Caco-2 (cell line): ENCODE measurements around the gene TBC1D24. TPM values are rescaled to one million over a fixed set of nuclear protein-coding genes. Genes with fewer than 3 reads are reported as not detected.

Experiments used
- BruUV-seq: library from RNA; stranded (reverse); fragments of 400-500 nt; replicated peaks from 2 replicates; lab custom pipeline; 2021; lab: Mats Ljungman, UMichigan
- CTCF ChIA-PET: fragments of 300-600 bp; sonication (Branson Sonifier 250); formaldehyde crosslinking; loops from one replicate; lab custom pipeline; 2022; ENCODE audit warnings: antibody characterized with exemption; lab: Charles Lee
- POLR2A ChIA-PET: fragments of 300-600 bp; sonication (Branson Sonifier 250); formaldehyde crosslinking; loops from one replicate; lab custom pipeline; 2022; ENCODE audit warnings: antibody characterized with exemption; lab: Charles Lee
- DNase-seq, 2 experiments: peaks; one replicate each; pipeline versions ENCODE4 v3.0.0 to v3.0.0-alpha.2; 2020 to 2022
- H3K27me3 ChIP-seq: replicated peaks from 2 replicates; pipeline ENCODE4 v1.6.0; 2011; ENCODE audit warnings: low read length; ENCODE audit not compliant: control insufficient read depth, insufficient read depth
- H3K36me3 ChIP-seq: 2 replicates; pipeline ENCODE4 v1.5.1; 2011; ENCODE audit warnings: low read length; ENCODE audit not compliant: control insufficient read depth, insufficient read depth
- H3K4me1 ChIP-seq: fragments of 250-450 bp; sonication (Bioruptor Pico); 2 replicates; pipeline ENCODE4 v1.5.1; 2020; ENCODE audit warnings: mild to moderate bottlenecking
- H3K4me3 ChIP-seq: 2 replicates; pipeline ENCODE4 v1.5.1; 2011; ENCODE audit warnings: low read depth, mild to moderate bottlenecking, control low read depth, low read length
- H3K9me3 ChIP-seq: fragments of 250-450 bp; sonication (Bioruptor Pico); 2 replicates; pipeline ENCODE4 v1.5.1; 2020; ENCODE audit warnings: mild to moderate bottlenecking, moderate library complexity
- H3K27ac Mint-ChIP-seq: one replicate; pipeline ENCODE4 v1.8.0; 2022; ENCODE audit warnings: mixed read lengths; ENCODE audit not compliant: unreplicated experiment
- H3K27me3 Mint-ChIP-seq: one replicate; pipeline ENCODE4 v1.8.0; 2022; ENCODE audit warnings: mixed read lengths; ENCODE audit not compliant: insufficient read depth, unreplicated experiment
- H3K36me3 Mint-ChIP-seq: one replicate; pipeline ENCODE4 v1.8.0; 2022; ENCODE audit warnings: mild to moderate bottlenecking, mixed read lengths; ENCODE audit not compliant: insufficient read depth, unreplicated experiment
- H3K4me1 Mint-ChIP-seq: one replicate; pipeline ENCODE4 v1.8.0; 2022; ENCODE audit warnings: low read depth, mixed read lengths; ENCODE audit not compliant: unreplicated experiment
- H3K4me3 Mint-ChIP-seq: one replicate; pipeline ENCODE4 v1.8.0; 2022; ENCODE audit warnings: mild to moderate bottlenecking, moderate library complexity, mixed read lengths; ENCODE audit not compliant: unreplicated experiment
- H3K9me3 Mint-ChIP-seq: one replicate; pipeline ENCODE4 v1.8.0; 2022; ENCODE audit warnings: mixed read lengths; ENCODE audit not compliant: unreplicated experiment
- intact Hi-C: fragments of 100-400 bp; cut with micrococcal nuclease; formaldehyde crosslinking; loops from one replicate; pipeline ENCODE4 v1.10.0; 2022; ENCODE audit not compliant: unreplicated experiment
- total RNA-seq: library from RNA; stranded (reverse); gene quantifications from 2 replicates; pipeline ENCODE4 v1.2.3, GENCODE V29; 2022
- TF ChIP-seq, protein P1 (sequence below), 2 experiments: fragments of 200-600 bp in 1 of 2; IDR thresholded peaks; 1 replicate in 1 of 2; 2 replicates in 1 of 2; pipeline versions ENCODE4 v1.5.1 to v1.8.0; 2011 to 2022; ENCODE audit warnings: antibody characterized with exemption in 1 of 2, control low read depth in 1 of 2, inconsistent platforms in 1 of 2, low read depth in 1 of 2, low read length in 1 of 2, mild to moderate bottlenecking in 1 of 2, moderate library complexity in 1 of 2; ENCODE audit not compliant: insufficient read depth in 1 of 2, severe bottlenecking in 1 of 2, unreplicated experiment in 1 of 2

Gene TBC1D24
- total RNA-seq, 1 experiment from 2014 or later = 20.8 TPM

DNA sequence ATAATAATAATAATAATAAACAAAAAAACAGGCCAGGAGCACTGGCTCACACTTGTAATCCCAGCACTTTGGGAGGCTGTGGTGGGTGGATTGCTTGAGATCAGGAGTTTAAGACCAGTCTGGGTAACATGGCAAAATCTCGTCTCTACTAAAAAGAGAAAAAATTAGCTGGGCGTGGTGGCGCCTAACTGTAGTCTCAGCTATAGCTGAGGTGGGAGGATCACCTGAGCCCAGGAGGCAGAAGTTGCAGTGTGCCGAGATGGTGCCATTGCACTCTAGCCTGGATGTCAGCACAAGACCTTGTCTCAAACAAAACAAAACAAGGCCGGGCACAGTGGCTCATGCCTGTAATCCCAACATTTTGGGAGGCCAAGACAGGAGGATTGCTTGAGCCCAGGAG, 20.1 kb downstream of the TBC1D24 start:
- Mint-ChIP-seq H3K36me3 (peaks cover 5% of the 10 kb centered on the region), H3K4me1 (peaks cover 6% of the 10 kb centered on the region), H3K27ac (no peak overlapping the region), H3K27me3 (no peaks in the 10 kb centered on the region), H3K4me3 (no peak overlapping the region), H3K9me3 (no peaks in the 10 kb centered on the region)
- intact Hi-C loops = no loop called here
- Histone ChIP-seq H3K36me3 (no peaks in the 10 kb centered on the region), H3K9me3 (no peaks in the 10 kb centered on the region), H3K4me3 (no peak overlapping the region), H3K27me3 (no peaks in the 10 kb centered on the region), H3K4me1 (no peaks in the 10 kb centered on the region)
- POLR2A ChIA-PET = no interaction called here
- TF ChIP-seq, protein P1, sequence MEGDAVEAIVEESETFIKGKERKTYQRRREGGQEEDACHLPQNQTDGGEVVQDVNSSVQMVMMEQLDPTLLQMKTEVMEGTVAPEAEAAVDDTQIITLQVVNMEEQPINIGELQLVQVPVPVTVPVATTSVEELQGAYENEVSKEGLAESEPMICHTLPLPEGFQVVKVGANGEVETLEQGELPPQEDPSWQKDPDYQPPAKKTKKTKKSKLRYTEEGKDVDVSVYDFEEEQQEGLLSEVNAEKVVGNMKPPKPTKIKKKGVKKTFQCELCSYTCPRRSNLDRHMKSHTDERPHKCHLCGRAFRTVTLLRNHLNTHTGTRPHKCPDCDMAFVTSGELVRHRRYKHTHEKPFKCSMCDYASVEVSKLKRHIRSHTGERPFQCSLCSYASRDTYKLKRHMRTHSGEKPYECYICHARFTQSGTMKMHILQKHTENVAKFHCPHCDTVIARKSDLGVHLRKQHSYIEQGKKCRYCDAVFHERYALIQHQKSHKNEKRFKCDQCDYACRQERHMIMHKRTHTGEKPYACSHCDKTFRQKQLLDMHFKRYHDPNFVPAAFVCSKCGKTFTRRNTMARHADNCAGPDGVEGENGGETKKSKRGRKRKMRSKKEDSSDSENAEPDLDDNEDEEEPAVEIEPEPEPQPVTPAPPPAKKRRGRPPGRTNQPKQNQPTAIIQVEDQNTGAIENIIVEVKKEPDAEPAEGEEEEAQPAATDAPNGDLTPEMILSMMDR (IDR thresholded peaks at IDR 0.05; ENCODE audit: insufficient read depth in 1 of 2, low read depth in 1 of 2, low read length in 1 of 2, severe bottlenecking in 1 of 2, unreplicated experiment in 1 of 2) = no peak
- BruUV-seq = no TSS peak
- no peak for DNase-seq
- CTCF ChIA-PET = no interaction called here

DNA sequence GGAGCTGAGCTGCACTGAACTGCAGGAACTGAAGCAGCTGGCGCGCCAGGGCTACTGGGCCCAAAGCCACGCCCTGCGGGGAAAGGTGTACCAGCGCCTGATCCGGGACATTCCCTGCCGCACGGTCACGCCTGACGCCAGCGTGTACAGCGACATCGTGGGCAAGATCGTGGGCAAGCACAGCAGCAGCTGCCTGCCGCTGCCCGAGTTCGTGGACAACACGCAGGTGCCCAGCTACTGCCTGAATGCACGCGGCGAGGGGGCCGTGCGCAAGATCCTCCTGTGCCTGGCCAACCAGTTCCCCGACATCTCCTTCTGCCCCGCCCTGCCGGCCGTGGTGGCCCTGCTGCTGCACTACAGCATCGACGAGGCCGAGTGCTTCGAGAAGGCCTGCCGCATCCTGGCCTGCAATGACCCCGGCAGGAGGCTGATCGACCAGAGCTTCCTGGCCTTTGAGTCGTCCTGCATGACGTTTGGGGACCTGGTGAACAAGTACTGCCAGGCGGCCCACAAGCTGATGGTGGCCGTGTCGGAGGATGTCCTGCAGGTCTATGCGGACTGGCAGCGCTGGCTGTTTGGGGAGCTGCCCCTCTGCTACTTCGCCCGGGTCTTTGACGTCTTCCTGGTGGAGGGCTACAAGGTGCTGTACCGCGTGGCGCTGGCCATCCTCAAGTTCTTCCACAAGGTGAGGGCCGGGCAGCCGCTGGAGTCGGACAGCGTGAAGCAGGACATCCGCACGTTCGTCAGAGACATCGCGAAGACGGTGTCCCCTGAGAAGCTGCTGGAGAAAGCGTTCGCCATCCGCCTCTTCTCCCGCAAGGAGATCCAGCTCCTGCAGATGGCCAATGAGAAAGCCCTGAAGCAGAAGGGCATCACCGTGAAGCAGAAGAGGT, 21.5 kb downstream of the TBC1D24 start:
- BruUV-seq = no TSS peak
- H3K27me3 ChIP-seq = no peaks in the 10 kb centered on the region
- CTCF ChIA-PET = interaction anchor here (0.6 kb wide), 1 partner anchor 16 kb away, joined by 3 read pairs; no protein-coding TSS in a partner anchor
- TF ChIP-seq, protein P1 (IDR thresholded peaks at IDR 0.05; ENCODE audit: insufficient read depth in 1 of 2, low read depth in 1 of 2, low read length in 1 of 2, severe bottlenecking in 1 of 2, unreplicated experiment in 1 of 2) = no peak
- peaks cover 6% of the 10 kb centered on the region for H3K4me1 Mint-ChIP-seq
- H3K4me3 Mint-ChIP-seq = no peak overlapping the region
- POLR2A ChIA-PET = no interaction called here
- H3K27me3 Mint-ChIP-seq = no peaks in the 10 kb centered on the region
- H3K9me3 Mint-ChIP-seq = no peaks in the 10 kb centered on the region
- H3K4me3 ChIP-seq = no peak overlapping the region
- peaks cover 10% of the 10 kb centered on the region for H3K36me3 Mint-ChIP-seq
- DNase-seq = no peak
- H3K27ac Mint-ChIP-seq = no peak overlapping the region
- H3K4me1 ChIP-seq = no peaks in the 10 kb centered on the region
- no peaks in the 10 kb centered on the region for H3K9me3 ChIP-seq
- intact Hi-C loops = no loop called here
- no peaks in the 10 kb centered on the region for H3K36me3 ChIP-seq

DNA sequence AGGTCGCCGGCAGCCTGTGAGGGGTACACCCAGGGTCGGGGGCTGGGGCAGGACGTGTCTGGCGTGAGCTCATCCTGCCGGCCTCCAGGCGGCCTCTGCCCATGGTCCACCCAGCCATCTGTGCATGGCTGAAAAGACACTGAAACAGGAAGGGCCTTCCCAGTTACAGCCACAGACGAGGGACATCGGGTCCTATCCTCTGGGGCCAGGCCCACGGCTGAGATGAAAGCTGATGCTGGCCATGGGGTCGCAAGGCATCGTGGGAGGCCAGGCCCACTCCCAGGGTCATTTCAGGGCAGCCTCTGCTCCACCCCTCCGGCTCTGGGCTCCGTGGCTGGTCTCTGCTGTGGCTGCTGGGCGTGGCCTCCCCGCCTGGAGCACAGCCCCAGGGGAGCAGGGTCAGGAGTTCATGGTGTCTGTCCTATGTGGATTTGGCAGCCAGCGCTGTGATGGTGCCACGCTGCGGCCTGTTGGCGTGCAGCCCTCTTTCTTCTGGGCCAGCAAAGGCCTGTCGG, 22.2 kb downstream of the TBC1D24 start:
- Mint-ChIP-seq H3K4me1 (peaks cover 6% of the 10 kb centered on the region), H3K4me3 (no peak overlapping the region), H3K27ac (no peak overlapping the region), H3K36me3 (peaks cover 10% of the 10 kb centered on the region), H3K27me3 (no peaks in the 10 kb centered on the region), H3K9me3 (no peaks in the 10 kb centered on the region)
- Histone ChIP-seq H3K9me3 (no peaks in the 10 kb centered on the region), H3K4me3 (no peak overlapping the region), H3K36me3 (no peaks in the 10 kb centered on the region), H3K4me1 (no peaks in the 10 kb centered on the region), H3K27me3 (no peaks in the 10 kb centered on the region)
- intact Hi-C loops = no loop called here
- CTCF ChIA-PET = interaction anchor here (0.6 kb wide), 1 partner anchor 15 kb away, joined by 3 read pairs; no protein-coding TSS in a partner anchor
- no TSS peak for BruUV-seq
- no peak for DNase-seq
- TF ChIP-seq, protein P1 (IDR thresholded peaks at IDR 0.05; ENCODE audit: insufficient read depth in 1 of 2, low read depth in 1 of 2, low read length in 1 of 2, severe bottlenecking in 1 of 2, unreplicated experiment in 1 of 2) = no peak
- POLR2A ChIA-PET = no interaction called here
